ENCODE measurements around the gene ILF3.

The ILF3 gene

DNA sequence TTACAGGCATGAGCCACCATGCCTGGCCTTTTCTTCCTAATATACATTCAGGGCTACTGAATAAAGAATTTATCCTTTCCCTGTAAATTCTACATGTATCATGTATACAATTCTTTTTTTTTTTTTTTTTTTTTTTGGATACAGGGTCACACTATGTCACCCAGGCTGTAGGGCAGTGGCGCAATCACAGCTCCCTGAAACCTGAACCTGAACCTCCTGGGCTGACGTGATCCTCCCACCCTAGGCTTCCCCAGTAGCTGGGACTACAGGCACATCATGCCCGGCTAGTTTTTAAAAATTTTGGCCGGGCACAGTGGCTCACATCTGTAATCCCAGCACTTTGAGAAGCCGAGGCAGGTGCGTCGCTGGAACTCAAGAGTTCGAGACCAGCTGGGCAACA is 35.3 kb upstream of the ILF3 start:
- Histone ChIP-seq H3K4me2 (ENCODE audit: low read length) (no peak overlapping the region), H3K36me3 (ENCODE audit: control insufficient read depth, low read length) (peaks cover 6% of the 10 kb centered on the region; the same call in 1 of the 2 replicates), H3K9me3 (ENCODE audit: control insufficient read depth, insufficient read depth, low read length) (no peaks in the 10 kb centered on the region), H4K20me1 (ENCODE audit: control insufficient read depth, insufficient read depth, low read depth, low read length) (no peaks in the 10 kb centered on the region; the same call in 1 of the 2 replicates), H3K27me3 (ENCODE audit: control insufficient read depth, low read length) (no peaks in the 10 kb centered on the region), H3F3A (ENCODE audit: control insufficient read depth, insufficient read depth) (no peaks in the 10 kb centered on the region), H3K9me2 (replicated peaks; ENCODE audit: control insufficient read depth, low read length) (no peaks in the 10 kb centered on the region), H3K4me1 (ENCODE audit: control insufficient read depth, low read length) (peaks cover 12% of the 10 kb centered on the region), H3K27ac (ENCODE audit: low read depth, low read length) (no peak overlapping the region), H3K79me2 (ENCODE audit: control insufficient read depth, low read length) (peaks cover 44% of the 10 kb centered on the region), H3K4me3 (ENCODE audit: low read length) (no peak overlapping the region)
- TF ChIP-seq, protein P1, sequence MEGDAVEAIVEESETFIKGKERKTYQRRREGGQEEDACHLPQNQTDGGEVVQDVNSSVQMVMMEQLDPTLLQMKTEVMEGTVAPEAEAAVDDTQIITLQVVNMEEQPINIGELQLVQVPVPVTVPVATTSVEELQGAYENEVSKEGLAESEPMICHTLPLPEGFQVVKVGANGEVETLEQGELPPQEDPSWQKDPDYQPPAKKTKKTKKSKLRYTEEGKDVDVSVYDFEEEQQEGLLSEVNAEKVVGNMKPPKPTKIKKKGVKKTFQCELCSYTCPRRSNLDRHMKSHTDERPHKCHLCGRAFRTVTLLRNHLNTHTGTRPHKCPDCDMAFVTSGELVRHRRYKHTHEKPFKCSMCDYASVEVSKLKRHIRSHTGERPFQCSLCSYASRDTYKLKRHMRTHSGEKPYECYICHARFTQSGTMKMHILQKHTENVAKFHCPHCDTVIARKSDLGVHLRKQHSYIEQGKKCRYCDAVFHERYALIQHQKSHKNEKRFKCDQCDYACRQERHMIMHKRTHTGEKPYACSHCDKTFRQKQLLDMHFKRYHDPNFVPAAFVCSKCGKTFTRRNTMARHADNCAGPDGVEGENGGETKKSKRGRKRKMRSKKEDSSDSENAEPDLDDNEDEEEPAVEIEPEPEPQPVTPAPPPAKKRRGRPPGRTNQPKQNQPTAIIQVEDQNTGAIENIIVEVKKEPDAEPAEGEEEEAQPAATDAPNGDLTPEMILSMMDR (IDR thresholded peaks at IDR 0.05; ENCODE audit: low read depth, low read length, poor library complexity, severe bottlenecking): no peak
- no peak for TF ChIP-seq EZH2phosphoT487 (IDR thresholded peaks at IDR 0.05; ENCODE audit: borderline replicate concordance, low read length)

DNA sequence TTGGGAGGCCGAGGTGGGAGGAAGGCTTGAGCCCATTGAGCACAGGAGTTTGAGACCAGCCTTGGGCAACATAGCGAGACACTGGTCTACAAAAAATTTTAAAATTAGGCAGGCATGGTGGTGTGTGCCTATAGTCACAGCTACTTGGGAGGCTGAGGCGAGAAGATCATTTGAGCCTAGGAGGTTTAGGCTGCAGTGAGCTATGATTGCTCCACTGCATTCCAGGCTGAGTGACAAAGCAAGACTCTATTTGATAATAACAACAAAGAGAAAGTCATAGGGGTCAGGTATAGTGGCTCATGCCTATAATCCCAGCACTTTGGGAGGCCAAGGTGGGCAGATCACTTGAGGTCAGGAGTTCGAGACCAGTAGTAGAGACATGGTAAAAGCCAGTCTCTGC is 33.4 kb upstream of the ILF3 start:
- Histone ChIP-seq H4K20me1 (ENCODE audit: control insufficient read depth, insufficient read depth, low read depth, low read length) (no peaks in the 10 kb centered on the region; the same call in 1 of the 2 replicates), H3K79me2 (ENCODE audit: control insufficient read depth, low read length) (peaks cover 32% of the 10 kb centered on the region), H3K9me3 (ENCODE audit: control insufficient read depth, insufficient read depth, low read length) (no peaks in the 10 kb centered on the region), H3K4me3 (ENCODE audit: low read length) (no peak overlapping the region), H3K36me3 (ENCODE audit: control insufficient read depth, low read length) (peaks cover 3% of the 10 kb centered on the region; the same call in 1 of the 2 replicates), H3K27ac (ENCODE audit: low read depth, low read length) (no peak overlapping the region), H3K27me3 (ENCODE audit: control insufficient read depth, low read length) (no peaks in the 10 kb centered on the region), H3K9me2 (replicated peaks; ENCODE audit: control insufficient read depth, low read length) (no peaks in the 10 kb centered on the region), H3K4me2 (ENCODE audit: low read length) (no peak overlapping the region), H3F3A (ENCODE audit: control insufficient read depth, insufficient read depth) (no peaks in the 10 kb centered on the region), H3K4me1 (ENCODE audit: control insufficient read depth, low read length) (peaks cover under 1% of the 10 kb centered on the region)
- TF ChIP-seq, protein P1 (IDR thresholded peaks at IDR 0.05; ENCODE audit: low read depth, low read length, poor library complexity, severe bottlenecking): no peak
- no peak for TF ChIP-seq EZH2phosphoT487 (IDR thresholded peaks at IDR 0.05; ENCODE audit: borderline replicate concordance, low read length)

- Histone ChIP-seq H3K9me3 (ENCODE audit: control insufficient read depth, insufficient read depth, low read length) (no peaks in the 10 kb centered on the region), H4K20me1 (ENCODE audit: control insufficient read depth, insufficient read depth, low read depth, low read length) (no peaks in the 10 kb centered on the region; the same call in 1 of the 2 replicates), H3K27ac (ENCODE audit: low read depth, low read length) (no peak overlapping the region), H3K79me2 (ENCODE audit: control insufficient read depth, low read length) (peaks cover 27% of the 10 kb centered on the region), H3K9me2 (replicated peaks; ENCODE audit: control insufficient read depth, low read length) (no peaks in the 10 kb centered on the region), H3K4me3 (ENCODE audit: low read length) (no peak overlapping the region), H3K27me3 (ENCODE audit: control insufficient read depth, low read length) (no peaks in the 10 kb centered on the region), H3K36me3 (ENCODE audit: control insufficient read depth, low read length) (0 out of 2 replicates have a peak, but pooled peaks cover 3% of the 10 kb centered on the region), H3K4me2 (ENCODE audit: low read length) (no peak overlapping the region), H3F3A (ENCODE audit: control insufficient read depth, insufficient read depth) (no peaks in the 10 kb centered on the region), H3K4me1 (ENCODE audit: control insufficient read depth, low read length) (no peaks in the 10 kb centered on the region)
- TF ChIP-seq, protein P1 (IDR thresholded peaks at IDR 0.05; ENCODE audit: low read depth, low read length, poor library complexity, severe bottlenecking): no peak
- no peak for TF ChIP-seq EZH2phosphoT487 (IDR thresholded peaks at IDR 0.05; ENCODE audit: borderline replicate concordance, low read length)
These were observed 32.2 kb upstream of the ILF3 start for GRCh38 chr19:10621966-10622365.
